ENCODE results near the gene GPR156.

GRCh38 chr3:120173056-120173675, 111.9 kb downstream of the GPR156 start:
- no peak for TF ChIP-seq CTCF (optimal IDR thresholded peaks at IDR 0.05 in 1 of 3, IDR thresholded peaks at IDR 0.05 in 1 of 3, conservative IDR thresholded peaks at IDR 0.05 in 1 of 3; ENCODE audit: extremely low read depth in 1 of 3, insufficient read depth in 2 of 3, low read length in 3 of 3)
- TF ChIP-seq EZH2 (IDR thresholded peaks at IDR 0.05; ENCODE audit: low read length), result no peak

All from keratinocyte (primary cell).